NT2/D1 (cell line): ENCODE data around the gene TJAP1.
A peak's percentile ranks its signal among the peaks of the same experiment; 100 is the strongest.
"Not testable (repeated sequence)": the region's sequence is repeated elsewhere in the genome, so short reads cannot be mapped to it uniquely, and the experiment has no call there.

Experiments used
- DNase-seq: peaks from one replicate; pipeline ENCODE4 v3.0.0-alpha.2; 2011; ENCODE audit warnings: low read depth, low spot score
- H3K27me3 ChIP-seq: 2 replicates; pipeline ENCODE4 v1.6.0; 2011; ENCODE audit warnings: mild to moderate bottlenecking; ENCODE audit not compliant: insufficient read length, insufficient read depth
- H3K36me3 ChIP-seq: 2 replicates; pipeline ENCODE4 v1.6.1; 2011; ENCODE audit warnings: mild to moderate bottlenecking, low read length, mixed read lengths; ENCODE audit not compliant: insufficient read depth, insufficient read length
- H3K4me1 ChIP-seq: 2 replicates; pipeline ENCODE4 v1.5.1; 2011; ENCODE audit not compliant: insufficient read depth, insufficient read length
- H3K4me3 ChIP-seq: 2 replicates; pipeline ENCODE4 v1.5.1; 2011; ENCODE audit warnings: low read depth; ENCODE audit not compliant: insufficient read length
- H3K9ac ChIP-seq: 2 replicates; pipeline ENCODE4 v1.6.0; 2011; ENCODE audit warnings: low read depth; ENCODE audit not compliant: insufficient read length
- H3K9me3 ChIP-seq: 2 replicates; pipeline ENCODE4 v1.5.1; 2011; ENCODE audit warnings: mild to moderate bottlenecking, low read length; ENCODE audit not compliant: insufficient read depth
- SUZ12 ChIP-seq: IDR thresholded peaks from 2 replicates; pipeline ENCODE4 v1.6.1; 2011; ENCODE audit not compliant: insufficient read length, insufficient read depth; ENCODE audit errors: extremely low read depth
- YY1 ChIP-seq: IDR thresholded peaks from 2 replicates; pipeline ENCODE4 v1.6.1; 2011; ENCODE audit not compliant: insufficient read length, insufficient read depth
- ZNF274 ChIP-seq: IDR thresholded peaks from 2 replicates; pipeline ENCODE4 v1.6.1; 2011; ENCODE audit warnings: mild to moderate bottlenecking, low read depth, low read length

TJAP1 gene

DNA sequence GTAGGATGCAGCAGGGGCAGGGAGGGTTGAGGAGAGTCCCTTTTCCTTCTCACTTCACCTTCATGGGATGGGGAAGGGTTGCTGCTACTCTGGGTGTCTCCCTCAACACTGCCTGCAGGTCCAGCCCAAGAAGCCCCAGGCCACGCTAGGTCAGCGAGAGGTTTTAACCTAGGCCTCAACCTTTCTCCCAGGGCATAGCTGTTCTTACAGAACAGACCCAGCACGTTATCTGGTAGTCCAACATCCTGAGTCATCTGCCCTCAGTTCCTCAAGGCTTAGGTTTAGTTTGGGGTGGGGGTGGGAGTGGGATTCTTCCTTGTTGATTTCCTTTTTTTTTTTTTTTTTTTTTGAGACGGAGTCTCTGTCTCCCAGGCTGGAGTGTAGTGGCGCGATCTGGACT is 17.0 kb downstream of the TJAP1 start:
- H3K27me3 ChIP-seq: no peaks in the 10 kb centered on the region
- no peak for DNase-seq
- TF ChIP-seq SUZ12: no peak
- no peak for TF ChIP-seq ZNF274
- TF ChIP-seq YY1: no peak
- H3K4me1 ChIP-seq: peaks cover 18% of the 10 kb centered on the region
- no peak overlapping the region for H3K4me3 ChIP-seq
- no peaks in the 10 kb centered on the region for H3K9me3 ChIP-seq
- H3K9ac ChIP-seq: no peak overlapping the region
- peaks cover 33% of the 10 kb centered on the region for H3K36me3 ChIP-seq

DNA sequence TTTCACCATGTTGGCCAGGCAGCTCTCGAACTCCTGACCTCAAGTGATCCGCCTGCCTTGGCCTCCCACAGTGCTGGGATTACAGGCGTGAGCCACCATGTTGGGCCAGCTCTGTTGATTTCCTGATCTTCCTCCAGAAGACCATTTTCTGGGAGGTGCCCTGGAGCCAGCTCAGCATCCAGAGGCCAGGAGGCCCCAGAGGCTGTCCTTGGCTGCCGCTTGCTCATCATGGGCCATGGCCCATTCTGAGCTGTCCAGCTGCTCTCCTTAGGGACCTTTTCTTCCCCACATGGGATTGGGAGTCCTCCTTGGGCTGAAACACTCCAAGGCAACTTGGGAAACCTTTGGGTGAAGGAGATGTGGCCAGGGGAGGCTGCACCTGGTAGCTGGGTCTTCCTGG is 17.4 kb downstream of the TJAP1 start:
- Histone ChIP-seq H3K9ac (no peak overlapping the region), H3K9me3 (no peaks in the 10 kb centered on the region), H3K4me3 (no peak overlapping the region), H3K4me1 (peaks cover 14% of the 10 kb centered on the region), H3K36me3 (peaks cover 33% of the 10 kb centered on the region), H3K27me3 (no peaks in the 10 kb centered on the region)
- TF ChIP-seq ZNF274 (no peak), YY1 (no peak), SUZ12 (no peak)
- no peak for DNase-seq

DNA sequence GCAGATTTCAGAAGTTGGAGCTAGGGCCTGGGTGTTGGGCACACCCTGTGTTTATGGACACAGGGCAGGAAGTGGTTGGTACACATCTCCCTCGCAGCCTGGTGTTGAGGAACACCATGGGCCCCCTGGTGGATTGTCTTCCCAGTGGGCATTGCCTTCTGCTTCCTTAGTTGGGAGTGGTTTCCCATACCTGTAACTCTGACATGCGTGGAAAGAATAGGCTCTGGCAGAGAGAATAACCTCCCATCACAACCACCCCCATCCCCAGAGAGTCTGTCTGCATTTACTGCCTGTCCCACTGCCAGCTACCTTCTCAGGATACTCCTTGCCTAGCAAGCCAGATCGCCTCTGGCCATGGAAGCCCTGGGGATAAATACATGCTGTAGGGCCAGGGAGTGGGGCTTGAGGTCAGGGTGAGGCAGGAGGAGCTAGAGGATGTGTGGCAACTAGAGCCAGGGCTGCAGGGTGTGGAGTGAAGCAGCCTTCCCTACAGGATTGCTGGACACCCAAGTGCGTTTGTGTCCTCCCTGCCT is 18.1 kb downstream of the TJAP1 start:
- H3K9ac ChIP-seq: peak overlapping the region; percentile 59
- DNase-seq: no peak
- H3K9me3 ChIP-seq: no peaks in the 10 kb centered on the region
- no peaks in the 10 kb centered on the region for H3K27me3 ChIP-seq
- no peak overlapping the region for H3K4me3 ChIP-seq
- H3K36me3 ChIP-seq: peaks cover 35% of the 10 kb centered on the region
- H3K4me1 ChIP-seq: peaks cover 12% of the 10 kb centered on the region
- TF ChIP-seq YY1 (no peak), SUZ12 (no peak), ZNF274 (no peak)

DNA sequence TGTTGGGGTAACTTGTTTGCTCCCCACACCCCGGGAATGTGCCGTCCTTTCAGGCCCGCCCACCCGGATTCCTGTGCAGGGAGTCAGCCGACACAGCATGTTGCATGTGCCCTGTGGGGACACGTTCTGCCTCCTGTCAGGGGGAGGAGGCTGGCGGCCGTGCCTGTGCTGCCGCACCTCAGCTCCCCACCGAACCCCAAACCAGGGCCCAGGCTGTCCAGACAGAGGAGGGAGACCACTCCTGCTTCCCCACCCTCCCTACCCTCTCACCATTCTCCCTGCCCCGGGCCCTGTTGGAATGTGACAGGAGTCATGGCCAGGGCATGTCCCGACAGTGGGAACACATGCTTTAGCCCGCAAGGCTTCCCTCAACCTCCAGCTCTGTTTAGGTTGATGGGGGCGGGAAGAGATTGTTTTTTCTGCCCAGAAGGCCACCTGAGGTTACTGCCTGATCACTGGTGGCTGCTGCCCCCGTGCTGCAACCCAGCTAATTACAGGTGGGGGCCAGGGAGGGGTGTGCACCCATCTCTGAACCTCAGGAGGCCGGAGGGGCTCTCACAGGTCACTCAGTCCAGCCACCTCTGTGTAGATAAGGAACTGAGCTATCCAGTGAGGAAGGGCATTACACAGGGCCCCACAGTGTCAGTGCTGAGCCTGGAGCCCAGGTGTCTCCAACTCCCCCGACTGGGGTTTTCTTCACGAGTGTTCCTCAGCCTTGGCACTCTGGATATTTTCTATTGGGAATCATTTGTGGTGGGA is 19.2 kb downstream of the TJAP1 start:
- Histone ChIP-seq H3K4me3 (no peak overlapping the region), H3K9ac (no peak overlapping the region), H3K9me3 (no peaks in the 10 kb centered on the region), H3K27me3 (no peaks in the 10 kb centered on the region), H3K36me3 (peaks cover 43% of the 10 kb centered on the region), H3K4me1 (peaks cover 12% of the 10 kb centered on the region)
- TF ChIP-seq ZNF274 (no peak), YY1 (no peak), SUZ12 (no peak)
- DNase-seq: no peak

DNA sequence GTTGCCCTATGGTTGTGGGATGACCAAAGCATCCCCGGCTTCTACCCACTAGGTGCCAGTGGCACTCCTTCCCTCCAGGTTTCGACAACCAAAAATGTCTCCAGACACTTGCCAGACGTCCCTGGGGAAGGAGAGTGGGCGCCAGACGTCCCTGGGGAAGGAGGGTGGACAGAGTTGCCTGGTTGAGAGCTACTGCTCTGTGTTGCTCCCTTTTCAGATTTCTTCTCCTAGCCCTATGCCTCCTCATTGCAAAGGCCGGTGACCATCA is 19.7 kb downstream of the TJAP1 start:
- peaks cover 12% of the 10 kb centered on the region for H3K4me1 ChIP-seq
- H3K9ac ChIP-seq: peak overlapping the region; percentile 2
- H3K27me3 ChIP-seq: no peaks in the 10 kb centered on the region
- TF ChIP-seq ZNF274: no peak
- TF ChIP-seq SUZ12: no peak
- TF ChIP-seq YY1: no peak
- no peak overlapping the region for H3K4me3 ChIP-seq
- DNase-seq: no peak
- no peaks in the 10 kb centered on the region for H3K9me3 ChIP-seq
- peaks cover 48% of the 10 kb centered on the region for H3K36me3 ChIP-seq

DNA sequence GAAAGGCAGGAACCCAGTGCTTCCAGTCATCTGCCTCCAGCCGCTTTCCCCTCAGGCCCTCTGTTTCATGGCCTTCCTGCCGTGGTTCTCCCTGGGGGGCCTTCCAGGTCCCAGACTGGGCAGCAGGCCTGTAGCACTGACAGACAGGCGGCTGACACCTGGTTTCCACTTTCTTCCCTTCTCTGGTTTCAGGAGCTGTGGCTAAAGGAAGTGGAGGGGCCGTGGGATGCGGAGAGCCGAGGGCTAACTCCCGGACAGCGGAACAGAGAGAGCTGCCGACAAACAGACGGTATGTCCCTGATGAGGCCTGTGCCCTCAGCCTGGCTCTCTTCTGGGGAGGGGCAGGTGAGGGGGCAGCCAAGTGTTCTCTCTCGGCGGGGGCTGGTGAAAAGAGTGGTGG is 20.3 kb downstream of the TJAP1 start:
- no peaks in the 10 kb centered on the region for H3K9me3 ChIP-seq
- H3K27me3 ChIP-seq: no peaks in the 10 kb centered on the region
- H3K4me3 ChIP-seq: no peak overlapping the region
- no peak for DNase-seq
- H3K4me1 ChIP-seq: peaks cover 12% of the 10 kb centered on the region
- H3K36me3 ChIP-seq: peaks cover 54% of the 10 kb centered on the region
- H3K9ac ChIP-seq: no peak overlapping the region
- TF ChIP-seq SUZ12 (no peak), ZNF274 (no peak), YY1 (no peak)

DNA sequence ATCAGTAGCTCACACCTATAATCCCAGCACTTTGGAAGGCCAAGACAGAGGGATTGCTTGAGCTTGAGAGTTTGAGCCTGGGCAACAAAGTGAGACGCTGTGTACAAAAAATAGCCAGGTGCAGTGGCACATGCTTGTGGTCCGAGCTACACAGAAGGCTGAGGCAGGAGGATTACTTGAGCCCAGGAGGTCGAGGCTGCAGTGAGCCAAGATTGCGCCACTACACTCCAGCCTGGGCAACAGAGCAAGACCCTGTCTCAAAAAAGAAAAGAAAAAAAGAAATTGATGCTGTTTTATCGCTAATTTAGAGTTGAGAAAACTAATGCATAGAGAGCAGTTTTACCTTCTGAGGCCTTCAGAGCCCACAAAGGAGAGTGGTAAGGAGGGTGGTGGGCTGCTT is 20.9 kb downstream of the TJAP1 start:
- Histone ChIP-seq H3K4me1 (peaks cover 11% of the 10 kb centered on the region), H3K36me3 (peaks cover 60% of the 10 kb centered on the region)
- H3K9me3 ChIP-seq, H3K9ac ChIP-seq, H3K27me3 ChIP-seq, DNase-seq, H3K4me3 ChIP-seq: not testable (repeated sequence)
